ENCODE results near the gene PGM3.
A peak's percentile ranks its signal among the peaks of the same experiment; 100 is the strongest.

PGM3 gene

DNA sequence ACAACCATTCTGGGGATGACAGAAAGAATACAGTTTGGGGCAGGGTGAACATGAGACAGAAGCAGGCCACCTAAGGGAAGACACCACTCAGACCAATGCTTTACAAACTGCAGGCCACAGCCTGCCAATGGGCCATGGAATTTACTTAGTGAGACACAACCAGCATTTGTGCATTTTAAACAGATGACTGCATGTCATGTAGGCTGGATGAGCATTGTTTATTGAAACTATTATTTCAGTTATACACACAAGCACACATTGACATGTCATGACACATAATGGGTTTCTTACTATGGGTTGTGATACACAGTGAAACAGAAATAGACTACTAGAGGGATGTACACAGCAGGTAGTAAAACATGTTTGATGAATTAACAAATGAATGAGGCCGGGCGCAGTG lies 8.0 kb downstream of the PGM3 start:
- DNase-seq = no peak

DNA sequence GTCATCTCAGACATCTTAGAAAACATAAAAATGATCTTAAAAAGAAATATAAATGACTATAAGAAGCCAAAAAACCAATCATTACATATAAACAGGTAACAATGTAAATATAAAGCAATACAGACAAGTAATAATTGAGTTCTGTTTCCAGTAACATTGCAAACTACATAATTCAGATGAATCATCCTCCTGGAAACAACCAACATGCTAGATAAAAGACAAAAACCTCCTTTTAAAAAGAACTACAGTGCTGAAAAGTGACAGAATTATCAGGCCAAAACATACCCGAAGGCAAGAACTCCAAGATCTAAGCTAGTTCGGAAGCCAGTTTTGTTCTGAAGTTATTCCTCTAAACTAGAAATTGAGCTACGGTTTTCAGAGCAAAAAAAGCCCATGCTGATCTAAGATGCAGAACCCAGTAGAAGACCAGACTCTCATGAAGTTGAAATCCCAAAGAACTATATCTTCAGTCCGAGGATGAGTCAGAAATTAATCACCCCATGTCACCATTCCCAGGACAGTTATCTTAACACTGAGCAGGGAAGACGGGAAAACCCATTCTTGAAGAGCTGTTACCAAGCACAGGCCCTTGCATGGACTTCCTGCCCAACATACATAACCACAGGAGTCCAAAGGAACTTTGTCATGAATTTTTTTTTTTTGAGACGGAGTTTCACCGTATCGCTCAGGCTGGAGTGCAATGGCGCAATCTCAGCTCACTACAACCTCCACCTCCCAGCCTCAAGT lies 9.8 kb downstream of the PGM3 start:
- peak in 1 of 56 donors; percentile 4 for DNase-seq

DNA sequence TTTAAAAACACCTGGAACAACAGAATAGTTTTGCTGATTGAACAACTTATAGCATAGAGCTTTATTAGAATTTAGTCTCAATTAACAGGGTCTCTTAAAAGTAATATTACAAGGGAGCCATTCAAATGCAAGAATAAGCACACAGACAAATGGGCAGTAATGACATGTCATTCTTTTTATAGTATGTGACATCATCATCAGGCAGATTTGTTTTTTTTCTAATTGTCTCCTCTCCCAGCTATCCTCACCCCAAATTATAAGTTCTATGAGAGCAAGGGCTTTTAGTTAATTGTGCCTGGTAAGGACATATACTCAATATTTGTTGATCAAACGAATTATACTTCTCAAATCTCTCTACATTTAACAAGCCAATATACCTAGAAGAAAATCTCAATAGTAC lies 11.0 kb downstream of the PGM3 start:
- no peak for DNase-seq

DNA sequence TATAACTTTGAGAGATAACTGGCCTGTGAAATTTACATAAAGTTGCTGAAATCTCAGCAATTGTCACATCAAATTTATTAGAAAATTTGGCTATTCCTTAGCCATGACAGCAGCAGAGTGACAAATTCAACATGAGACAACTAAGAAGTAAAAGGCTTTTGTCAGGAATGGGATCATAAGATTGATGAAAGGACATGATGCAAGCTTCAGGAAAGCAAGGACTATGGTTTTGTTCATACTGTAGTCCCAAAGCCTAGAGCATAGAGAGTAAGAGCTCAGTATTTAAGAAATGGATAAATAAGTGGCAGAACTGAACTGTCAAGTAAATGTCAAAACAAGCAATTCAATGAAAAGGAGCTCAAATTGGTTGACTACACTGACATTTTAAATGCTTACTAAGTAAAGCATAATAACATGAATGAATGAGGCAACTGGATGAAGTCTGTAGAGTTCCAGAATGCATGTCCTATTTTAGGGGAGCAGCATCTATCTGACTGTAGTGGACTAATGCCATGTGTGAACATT lies 12.6 kb downstream of the PGM3 start:
- no peak for DNase-seq

DNA sequence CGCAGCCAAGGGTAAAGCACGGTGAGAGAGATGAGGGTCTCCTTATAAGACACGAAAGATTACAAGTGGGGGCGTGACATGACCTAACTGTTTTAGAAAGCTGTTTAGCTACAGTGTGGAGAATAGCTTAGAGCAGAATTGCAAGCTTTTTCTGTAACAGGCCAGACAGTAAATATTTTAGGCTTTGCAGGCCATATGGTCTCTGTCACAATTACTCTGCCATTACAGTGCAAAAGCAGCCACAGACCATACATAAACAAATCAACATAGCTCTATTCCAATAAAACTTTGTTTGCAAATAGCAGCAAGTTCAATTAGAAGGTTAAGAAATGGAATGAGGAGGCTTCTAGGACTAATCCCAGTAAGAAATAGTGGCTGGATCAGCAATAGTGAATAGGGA lies 16.8 kb downstream of the PGM3 start:
- DNase-seq = no peak

DNA sequence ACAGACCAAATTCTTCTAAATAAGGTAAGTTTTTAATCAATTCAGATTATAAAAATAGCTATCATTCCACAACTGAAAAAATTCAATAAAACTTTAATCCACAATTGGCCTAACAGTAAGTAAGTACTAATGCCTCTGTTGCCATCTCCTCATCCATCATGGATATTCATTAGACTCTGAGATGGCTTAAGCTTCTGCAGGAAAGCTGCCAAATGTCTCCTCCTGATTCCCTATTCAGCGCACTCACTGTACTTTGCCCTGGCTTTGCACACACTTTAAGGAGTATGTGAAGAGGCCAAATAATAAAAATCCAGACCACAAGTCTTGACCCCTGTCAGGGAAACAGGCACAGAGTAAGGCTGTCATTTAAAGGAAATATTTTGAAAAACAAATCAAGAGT lies 23.6 kb downstream of the PGM3 start:
- DNase-seq = peak in 2 of 56 donors; percentile 1 to 4

DNA sequence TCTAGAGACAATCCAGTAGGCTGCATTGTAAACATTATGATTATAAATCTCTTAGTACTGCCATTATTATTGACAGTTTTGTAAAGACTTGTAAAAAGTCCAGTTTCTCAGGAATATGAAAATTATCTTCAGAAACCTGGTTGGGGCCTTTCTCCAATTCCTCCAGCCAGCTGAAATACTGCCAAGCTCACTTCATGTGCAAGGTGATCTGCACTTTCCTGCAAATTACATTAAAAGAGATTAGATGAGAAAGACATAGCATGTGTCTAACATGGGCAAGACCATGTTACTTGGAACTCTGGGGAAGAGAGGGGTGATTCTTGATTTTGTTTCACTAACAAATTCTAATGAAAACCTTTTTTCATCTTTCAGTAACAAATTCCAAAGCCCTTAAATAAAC lies 24.0 kb downstream of the PGM3 start:
- no peak for DNase-seq

DNA sequence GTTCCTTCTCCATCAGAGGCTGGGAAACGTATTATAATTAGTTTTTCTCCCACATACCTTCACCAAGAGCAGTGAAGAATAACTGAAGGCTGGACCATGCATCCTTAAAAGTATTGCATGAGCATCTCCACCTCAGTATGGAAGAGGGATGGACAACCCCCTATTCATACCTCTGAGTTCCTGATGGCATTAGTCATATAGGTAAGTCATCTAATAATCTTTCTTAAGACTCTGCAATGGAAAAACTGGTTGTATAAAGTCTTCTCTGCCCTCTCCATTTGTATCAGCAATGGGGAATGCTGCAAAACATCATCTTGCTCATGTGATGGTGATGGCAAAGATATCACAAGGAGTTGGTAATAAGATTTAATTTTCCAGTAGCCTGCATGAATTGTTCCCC lies 24.5 kb downstream of the PGM3 start:
- no peak for DNase-seq

DNA sequence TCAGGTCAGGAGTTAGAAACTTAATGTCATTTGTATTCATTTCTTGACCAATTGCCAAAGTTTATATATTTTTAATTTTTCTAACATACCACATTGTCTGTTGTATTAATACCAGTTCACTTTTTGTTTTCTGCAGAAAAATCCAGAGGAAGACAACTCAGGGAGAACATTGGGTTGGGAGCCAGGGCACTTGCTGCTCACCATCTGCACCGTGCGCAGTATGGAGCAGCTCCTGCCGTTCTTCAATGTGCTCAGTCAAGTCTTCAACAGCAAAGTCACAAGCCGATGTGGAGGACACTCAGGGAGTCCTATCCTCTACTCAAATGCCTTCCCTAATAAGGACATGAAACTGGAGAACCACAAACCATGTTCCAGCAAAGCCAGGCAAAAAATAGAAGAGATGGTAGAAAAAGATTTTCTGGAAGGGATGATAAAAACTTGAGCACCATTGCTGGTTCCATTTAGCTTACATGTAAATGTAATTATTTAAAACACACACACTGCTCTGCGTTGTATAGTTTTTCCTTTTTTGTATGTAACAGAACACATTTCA lies 25.3 kb downstream of the PGM3 start:
- DNase-seq = no peak

DNA sequence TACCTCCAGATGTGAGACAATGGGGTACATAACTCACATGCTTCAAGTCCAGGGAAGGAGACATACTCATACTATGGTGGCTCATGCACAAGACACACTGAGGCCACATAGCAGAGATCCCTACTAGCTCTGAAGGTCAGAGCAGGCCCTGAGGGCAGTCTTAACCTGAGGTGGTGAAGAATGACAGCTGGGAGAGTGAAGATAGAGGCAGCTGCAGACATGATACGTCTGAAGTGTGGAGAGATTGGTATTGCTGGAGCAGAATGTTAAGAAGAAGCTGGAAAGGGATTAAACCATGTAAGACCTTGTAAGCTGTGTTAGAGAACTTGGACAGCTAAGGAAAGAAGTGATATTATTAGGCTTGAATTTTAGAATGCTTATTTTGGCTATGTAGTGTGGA lies 32.9 kb downstream of the PGM3 start:
- no peak for DNase-seq

DNA sequence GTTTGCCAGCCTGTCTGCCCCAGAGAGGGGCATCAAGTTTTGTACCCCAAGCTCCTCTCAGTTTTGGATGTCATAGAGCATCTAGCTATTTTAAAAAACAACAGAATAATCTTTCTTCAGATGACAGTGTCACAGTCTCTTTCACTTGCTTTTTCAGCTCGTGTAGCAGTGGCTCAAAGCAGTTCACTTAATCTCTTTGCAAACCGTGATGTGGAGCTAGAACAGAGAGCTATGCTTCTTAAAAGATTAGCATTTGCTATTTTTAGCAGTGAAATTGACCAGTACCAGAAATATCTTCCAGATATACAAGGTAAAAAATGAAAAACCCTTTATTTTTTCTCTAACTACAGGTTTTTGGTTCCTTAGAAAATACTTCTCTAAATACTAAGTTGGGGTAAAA lies 37.3 kb downstream of the PGM3 start:
- no peak for DNase-seq

DNA sequence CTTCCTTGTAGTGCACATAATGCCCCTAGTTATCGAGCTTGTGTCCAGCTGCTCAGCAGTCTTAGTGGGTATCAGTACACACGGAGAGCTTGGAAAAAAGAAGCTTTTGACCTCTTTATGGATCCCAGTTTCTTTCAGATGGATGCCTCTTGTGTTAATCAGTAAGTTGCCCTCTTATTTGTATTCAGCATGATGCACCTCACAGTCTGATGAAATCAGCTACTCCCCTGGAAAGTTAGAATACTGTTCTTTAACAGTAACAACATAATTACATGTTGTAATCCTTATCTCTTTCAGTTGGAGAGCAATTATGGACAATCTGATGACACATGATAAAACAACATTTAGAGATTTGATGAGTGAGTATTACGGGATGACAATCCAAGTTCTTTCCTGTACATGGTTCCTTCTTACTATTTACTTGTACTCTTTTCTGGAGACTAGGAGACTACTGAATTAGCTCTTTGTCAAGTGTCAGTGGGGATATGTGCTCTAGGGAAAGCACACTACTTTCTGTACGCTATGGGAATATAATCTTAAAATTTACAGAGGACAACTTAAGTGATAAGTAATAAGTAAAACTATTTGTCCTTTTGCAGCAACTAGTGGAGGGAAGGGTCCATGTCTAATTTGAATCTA lies 39.1 kb downstream of the PGM3 start:
- DNase-seq = no peak

DNA sequence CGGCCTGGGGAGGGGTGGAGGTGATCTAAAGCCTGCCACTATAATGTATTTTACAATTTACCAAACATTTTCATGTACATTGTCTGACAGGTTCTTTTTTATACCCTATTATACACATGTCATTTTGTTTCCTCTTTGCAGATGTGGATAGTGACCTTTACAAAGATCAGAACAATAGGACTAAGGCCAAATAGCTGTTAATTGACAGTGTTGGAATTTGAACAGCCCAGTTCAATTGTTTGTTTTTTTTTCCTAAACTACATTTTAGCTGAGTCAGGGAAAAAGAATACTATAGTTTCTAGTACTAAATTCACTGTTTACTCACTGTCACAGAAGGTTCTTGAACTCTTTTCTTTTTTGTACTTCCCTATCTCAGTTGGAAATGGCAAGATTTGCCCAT lies 40.2 kb downstream of the PGM3 start:
- DNase-seq = no peak

DNA sequence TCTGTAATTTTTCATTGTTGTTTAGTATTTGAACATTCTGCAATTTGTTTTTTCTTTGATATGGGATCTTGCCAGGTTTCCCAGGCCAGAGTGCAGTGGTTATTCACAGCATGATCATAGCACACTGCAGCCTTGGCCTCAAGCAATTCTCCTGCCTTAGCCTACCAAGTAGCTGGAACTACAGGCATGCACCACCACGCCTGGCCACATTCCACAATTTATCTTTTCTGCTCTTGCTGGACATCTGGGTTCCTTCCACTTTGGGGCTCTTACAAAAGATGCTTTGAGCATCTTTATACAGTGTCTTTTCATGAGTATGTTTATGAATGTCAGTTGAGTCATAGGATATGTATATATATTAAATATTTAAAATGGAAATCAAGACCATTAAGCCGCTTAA lies 42.0 kb downstream of the PGM3 start:
- no peak for DNase-seq

DNA sequence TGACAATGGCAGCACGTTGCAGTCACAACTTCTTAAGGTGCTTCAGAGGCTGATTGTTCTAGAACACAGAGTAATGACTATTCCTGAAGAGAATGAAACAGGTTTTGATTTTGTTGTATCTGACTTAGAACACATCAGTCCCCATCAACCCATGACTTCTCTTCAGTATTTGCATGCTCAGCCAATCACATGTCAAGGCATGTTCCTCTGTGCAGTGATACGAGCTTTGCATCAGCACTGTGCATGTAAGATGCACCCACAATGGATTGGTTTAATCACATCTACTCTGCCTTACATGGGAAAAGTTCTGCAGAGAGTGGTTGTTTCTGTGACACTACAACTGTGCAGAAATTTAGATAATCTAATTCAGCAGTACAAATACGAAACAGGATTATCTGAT lies 54.3 kb downstream of the PGM3 start:
- DNase-seq = no peak

DNA sequence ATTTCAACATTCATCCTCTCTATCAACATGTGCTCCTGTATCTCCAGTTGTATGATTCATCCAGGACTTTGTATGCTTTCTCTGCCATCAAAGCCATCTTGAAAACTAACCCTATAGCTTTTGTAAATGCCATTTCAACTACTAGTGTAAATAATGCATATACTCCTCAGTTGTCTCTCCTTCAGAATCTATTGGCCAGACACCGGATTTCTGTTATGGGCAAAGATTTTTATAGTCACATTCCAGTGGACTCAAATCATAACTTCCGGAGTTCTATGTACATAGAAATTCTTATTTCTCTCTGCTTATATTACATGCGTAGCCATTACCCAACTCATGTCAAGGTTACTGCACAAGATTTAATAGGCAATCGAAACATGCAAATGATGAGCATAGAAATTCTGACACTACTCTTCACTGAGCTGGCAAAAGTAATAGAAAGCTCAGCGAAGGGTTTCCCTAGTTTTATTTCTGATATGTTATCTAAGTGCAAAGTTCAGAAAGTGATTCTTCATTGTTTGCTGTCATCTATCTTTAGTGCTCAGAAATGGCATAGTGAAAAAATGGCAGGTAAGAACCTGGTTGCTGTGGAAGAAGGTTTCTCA lies 54.8 kb downstream of the PGM3 start:
- no peak for DNase-seq

DNA sequence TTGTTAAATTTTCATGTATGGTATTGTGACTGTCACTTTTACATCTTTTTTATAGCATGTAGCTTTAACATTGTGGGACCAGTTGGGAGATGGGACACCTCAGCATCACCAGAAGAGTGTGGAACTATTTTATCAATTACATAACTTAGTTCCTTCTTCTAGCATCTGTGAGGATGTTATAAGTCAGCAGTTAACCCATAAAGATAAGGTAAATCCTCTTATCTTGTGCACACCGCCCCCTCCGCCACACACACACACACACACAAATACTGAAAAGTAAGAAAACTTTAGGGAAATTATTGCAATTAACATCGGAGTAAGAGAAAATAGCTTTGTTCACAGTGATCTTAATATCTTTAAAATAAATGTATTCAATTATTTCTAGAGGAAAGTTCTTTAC lies 60.9 kb downstream of the PGM3 start:
- no peak for DNase-seq

DNA sequence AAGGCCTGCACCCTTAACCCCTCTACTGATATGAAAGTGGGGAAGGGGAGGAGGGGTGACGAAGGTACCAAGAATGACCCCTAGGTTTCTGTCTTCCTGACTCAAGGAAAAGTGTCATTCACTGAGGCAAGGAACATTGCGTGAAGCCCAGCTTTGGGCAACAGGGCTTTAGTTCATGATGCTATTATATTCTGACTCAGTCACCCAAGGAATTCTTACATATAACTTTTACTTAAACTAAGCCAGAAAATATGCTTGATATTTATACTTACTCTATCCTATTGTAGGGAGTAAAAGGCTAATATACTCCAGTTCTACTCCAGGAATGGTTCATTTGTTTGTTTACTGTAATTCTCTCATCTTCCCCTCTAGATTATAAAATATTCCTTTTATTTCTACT lies 65.1 kb downstream of the PGM3 start:
- no peak for DNase-seq

DNA sequence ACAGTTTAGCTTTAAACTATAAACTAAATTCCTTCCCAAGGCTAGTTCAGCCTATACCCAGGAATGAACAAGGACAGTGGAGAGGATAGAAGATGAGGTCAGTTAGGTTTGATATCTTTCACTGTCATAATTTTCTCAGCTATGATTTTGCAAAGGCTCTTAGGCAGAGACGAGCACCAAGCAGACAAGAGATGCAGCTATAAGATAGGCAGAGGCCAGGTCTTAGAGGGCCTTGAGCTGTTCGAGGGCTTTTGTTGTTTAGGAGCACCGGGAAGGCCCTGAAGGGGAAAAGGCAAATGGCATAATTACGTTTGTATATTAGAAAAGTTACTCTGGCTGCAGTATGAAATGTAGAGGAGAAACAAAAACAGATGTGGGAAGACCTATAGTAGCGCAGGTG lies 65.8 kb downstream of the PGM3 start:
- DNase-seq = no peak

DNA sequence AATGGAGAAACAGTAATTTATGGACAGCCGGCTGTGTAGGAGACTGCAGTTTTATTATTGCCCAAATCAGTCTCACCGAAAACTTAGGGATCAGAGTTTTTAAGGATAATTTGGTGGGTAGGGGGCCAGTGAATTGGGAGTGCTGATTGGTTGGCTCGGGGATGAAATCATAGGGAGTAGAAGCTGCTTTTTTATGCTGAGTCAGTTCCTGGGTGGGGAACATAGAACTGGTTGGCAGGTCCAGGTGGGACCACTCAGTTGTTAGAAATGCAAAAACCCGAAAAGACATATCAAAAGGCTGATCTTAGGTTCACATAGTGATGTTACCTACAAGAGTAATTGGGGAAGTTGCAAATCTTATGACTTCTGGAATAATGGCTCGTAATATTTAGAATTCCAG lies 66.3 kb downstream of the PGM3 start:
- DNase-seq = no peak

DNA sequence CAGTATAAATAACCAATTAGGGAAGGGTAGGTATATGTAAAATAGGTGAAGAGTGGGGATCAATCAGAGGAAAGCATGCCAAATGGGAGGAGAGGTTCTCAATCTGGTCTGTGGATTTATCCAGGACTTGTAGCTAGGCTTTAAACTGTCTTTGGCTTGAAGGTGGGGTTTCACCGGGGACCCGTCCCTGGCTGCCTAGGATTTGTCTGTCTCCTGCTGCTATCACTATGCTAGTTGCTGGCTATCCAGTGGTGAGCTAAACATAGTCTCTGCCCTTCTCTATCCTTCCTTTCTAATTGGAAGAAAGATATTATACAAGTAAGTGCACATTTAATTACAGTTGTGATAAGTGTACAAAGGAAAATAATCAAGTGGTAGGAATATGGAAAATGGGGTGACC lies 66.8 kb downstream of the PGM3 start:
- DNase-seq = no peak

DNA sequence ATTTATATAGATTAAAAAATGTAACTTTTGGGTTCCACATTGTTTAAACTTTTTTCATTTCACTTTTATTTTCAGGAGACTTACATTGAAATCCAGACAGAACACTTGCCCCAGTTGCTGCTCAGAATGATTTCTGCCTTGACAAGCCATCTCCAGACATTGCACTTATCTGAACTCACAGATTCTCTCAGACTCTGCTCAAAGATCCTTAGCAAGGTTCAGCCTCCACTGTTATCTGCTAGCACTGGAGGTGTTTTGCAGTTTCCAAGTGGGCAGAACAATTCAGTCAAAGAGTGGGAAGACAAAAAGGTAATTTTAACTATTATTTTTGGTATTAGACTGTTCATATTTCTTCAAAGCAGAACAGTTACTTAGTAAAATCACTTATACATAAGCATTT lies 67.6 kb downstream of the PGM3 start:
- DNase-seq = peak in 16 of 56 donors; percentile 0 to 55 (median 12)

DNA sequence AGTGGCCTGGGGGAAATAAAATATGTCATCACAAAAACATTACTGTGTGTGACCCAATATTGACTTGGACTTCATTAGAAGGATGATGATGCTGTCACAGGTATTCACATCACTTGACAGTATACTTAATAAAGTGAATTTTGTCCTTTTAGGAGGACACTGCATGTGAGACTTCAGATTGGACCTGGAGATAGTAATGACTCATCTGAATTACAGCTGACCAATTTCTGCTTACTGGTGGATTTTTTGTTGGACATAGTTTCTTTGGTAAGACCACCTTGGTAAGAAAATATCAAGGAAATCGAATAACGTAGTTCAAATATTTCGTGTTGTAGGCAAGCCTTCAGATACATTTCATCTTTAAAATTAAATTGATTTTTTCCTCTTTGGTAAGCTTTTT lies 68.5 kb downstream of the PGM3 start:
- DNase-seq = no peak
